NCI-H748 (cell line): Measurements from ENCODE around the gene SLC4A1AP.

Source experiments
- DNase-seq: peaks from one replicate; lab custom pipeline; 2025; ENCODE audit not compliant: unreplicated experiment; lab: John Stamatoyannopoulos, UW

The SLC4A1AP gene

DNA sequence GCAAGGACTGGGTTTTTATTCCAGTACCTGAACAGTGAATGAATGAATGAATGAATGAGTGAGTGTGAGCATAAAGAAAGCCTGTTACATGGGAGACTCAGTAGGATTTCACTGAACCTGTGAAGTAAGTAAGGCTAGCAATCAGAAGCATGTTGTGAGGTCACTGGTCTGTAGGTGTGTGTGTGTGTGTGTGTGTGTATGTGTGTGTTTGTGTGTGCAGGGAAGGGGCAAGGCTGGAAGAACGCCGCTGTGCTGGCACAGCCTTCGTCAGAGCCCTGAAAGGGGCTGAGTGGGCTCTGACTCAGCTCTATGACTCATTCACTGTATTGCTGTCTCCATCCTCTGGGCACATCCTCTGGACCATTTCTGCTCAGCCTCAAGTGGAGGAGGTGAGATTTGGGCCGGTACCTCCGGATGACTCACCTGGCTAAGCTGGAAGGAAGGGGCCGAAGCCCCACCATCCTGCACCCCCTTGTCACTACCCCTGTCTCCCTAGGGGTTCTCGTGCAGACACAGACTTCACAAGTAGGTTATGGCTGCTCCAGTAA, 56.4 kb downstream of the SLC4A1AP start:
- no peak for DNase-seq

DNA sequence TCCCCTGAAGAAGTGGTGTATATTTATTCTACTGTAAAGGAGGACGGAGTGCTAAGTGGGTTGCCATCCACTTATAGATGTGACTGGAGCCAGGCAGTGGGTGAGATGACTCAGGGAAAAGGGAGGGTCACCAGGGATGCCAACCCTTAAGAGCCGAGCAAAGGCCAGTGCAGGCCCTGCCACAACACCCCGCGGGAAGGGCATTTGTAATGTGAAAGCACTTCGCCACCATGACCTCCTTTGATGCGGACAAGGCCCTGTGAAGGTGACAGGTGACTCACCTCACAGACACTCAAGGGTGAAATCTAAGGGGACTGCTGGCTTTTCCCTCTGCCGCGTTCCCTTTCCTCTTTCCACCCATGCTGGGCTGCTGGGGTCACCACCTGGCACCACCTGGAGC, 57.6 kb downstream of the SLC4A1AP start:
- no peak for DNase-seq

DNA sequence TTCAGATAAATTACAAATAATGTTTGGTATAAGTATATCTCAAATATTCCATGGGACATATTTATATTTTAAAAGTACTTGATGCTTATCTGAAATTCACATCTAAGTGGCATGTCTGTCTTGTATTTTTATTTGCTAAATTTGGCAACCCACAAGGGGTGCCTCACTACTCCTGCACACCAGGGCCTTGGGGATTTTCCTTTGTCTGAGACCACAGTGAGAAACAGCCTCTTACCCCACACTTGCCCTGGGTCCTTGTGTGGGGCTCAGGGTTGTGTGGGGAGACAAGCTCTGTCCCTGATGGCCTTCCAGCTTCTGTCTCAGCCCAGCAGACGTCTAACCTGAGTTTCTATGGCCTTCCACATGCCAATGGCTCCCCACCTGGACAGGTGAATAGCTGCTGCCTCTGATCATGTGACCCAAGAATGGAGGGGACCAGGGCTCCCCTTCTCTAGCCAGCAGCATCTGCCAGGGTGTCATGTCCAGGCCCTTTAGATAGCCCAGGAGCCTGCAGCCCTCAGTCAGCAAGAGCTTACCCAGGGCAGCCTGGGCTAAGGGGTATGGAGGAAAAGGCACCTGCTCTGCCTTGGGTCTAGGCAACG, 58.3 kb downstream of the SLC4A1AP start:
- no peak for DNase-seq

DNA sequence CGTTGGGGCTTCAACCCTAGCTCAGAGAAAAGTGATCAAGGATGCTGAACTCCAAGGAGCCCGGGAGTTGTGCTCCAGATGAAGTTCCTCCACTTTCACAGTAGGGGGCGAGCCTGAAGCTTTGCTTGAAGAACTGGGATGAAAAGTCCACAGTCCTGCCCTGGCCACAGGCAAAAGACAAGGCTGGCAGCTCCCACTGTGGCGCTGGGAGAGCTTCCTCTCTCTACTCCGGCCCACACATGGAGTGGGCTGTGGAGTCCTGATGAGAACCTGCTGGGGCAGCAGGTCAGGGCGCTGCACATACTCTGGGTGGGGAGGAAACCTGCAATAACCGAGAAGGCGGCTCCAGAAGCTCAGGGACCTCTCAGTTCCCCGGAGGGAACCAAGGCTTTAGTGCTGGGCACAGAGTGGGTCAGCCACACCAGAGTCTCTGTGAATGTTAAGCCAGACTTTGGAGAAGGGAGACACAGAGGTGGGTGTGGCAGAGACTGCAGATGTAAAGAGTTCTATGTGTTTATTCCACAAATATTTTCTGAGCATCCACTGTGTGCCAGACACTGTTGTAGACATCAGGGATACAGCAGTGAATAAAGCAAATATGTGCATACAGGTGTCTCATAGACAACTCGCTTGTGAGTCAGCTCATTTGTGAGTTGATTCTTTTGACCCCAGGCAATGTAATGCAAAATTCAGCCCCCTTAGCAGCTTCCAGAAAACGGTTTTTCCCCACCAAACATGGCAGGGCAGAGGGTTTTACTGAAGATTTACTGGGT, 59.9 kb downstream of the SLC4A1AP start:
- DNase-seq, result peak; percentile 60

DNA sequence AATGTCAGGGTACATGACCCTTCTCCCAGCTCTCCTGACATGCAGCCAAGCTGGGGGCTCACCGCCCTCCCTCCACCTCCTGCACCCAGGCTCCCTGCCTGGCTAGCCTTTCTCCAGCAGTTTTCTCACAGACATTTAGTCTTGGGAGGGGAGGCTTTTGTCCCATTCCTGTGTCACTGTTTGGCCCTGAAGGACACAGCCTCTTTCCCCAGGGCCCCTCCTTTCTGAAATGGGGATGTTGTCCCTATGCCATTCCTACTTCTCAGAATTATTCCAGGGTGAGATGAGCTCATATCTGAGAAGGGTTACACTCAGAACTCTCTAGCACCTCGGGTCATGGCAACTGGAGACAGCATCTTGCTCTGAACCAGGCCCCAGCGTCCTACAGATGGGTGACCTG, 60.5 kb downstream of the SLC4A1AP start:
- no peak for DNase-seq

DNA sequence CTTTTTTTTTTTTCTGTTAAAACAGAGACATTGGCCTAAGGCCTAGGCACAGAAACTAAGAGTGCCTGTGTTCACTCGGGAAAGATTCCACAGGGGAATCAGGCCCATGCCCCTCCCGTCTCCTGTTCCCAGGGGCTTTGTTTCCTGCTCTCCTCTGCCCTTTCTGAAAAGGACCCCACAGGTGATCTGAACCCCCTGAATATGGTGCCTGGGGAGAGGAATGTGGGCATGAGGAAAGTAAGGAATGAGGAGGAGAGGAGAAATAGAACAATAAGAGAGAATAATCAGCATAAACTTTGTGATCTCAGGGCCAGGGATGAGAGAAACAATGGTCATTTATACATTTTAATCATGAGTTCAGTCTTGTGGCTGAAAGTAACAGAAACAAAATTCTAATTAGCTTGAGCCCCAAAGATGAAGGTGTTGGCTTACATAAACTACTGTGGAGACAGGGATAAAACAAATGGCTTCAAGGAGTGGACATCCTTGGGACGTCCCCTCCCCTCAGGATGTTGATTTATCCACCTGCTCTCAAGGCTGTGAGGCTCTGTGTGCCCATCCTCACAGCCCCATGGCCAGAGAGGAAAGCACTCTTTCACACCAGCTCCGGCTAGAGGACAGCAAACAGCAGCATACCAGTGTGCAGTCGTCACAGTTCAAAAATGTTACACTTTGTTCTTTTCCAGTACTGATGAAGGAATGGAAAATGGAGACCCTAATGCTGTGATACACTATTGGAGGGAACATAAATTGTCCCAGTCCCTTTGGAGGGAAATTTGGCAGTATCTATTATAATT, 61.4 kb downstream of the SLC4A1AP start:
- DNase-seq, result no peak

DNA sequence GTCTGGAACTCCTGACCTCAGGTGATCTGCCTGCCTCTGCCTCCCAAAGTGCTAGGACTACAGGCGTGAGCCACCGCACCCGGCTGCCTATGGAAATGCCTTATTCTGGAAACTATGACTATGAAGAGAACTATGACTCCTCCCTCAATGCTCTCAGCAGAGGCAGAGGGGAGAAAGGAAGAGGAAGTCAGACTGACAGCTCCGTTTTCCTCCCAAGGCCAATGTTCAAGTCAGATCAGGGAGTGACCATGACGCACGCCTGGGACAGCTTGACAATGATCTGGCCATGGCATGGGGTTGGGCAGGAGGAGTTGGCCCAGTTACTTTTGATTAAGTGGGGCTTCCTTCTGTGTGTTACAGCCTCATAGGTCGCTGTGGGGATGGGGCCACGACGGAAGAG, 63.6 kb downstream of the SLC4A1AP start:
- DNase-seq, result no peak

DNA sequence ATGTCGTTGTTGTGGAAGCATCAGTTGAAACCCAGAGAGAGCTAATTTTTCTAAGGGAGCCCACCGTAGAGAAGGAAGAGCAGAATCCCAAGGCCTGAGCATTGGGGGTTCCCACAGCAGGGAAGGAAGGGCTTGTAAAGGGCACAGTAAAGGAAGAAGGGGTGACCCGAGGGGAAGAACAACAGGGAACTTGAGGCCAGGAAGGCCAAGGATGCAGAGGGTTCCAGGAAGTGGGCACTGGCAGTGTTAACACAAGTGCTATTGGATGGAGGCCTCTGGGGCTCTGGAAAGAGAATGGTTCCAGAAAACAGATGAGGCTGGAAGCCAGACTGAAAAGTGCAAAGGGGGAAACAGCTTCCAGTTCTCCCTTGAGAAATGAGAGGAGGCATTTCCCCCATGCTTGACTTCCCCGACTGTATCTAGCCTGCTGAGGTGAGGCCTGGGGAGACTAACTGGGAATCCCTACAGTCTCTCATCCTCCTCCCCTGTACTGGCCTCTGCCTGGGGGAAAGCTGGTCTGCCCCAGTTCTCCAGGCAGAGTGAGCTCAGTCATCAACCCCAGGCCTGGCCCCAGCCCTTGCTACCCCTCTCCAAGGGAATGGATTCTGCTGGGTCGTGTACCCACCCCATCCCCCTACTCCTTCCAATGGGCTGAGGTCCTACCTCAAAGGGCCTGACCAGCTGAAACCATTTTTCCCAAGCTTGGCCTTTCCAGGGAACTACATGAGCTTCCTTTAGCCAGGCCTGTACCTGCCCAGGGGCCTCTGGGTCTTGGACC, 64.6 kb downstream of the SLC4A1AP start:
- DNase-seq, result no peak

DNA sequence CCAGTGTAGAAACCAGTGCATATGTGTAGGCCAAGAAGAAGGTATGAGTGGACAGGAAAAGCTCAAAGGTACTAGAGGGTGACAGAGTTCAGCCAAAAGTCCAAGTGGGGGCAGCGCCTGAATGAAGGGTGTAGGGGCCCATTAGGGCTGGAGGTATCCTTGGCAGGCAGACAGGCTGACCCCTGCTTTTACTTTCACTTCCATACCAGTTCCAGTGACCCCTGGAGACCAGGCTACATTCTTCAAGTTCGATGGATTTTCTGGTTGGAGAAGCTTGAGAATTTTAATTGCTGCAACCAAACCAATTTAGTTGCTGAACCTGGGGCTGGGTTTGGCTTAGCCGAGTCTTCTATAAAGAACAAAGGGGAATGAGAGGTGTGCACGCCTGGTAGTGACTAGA, 65.5 kb downstream of the SLC4A1AP start:
- DNase-seq, result no peak

DNA sequence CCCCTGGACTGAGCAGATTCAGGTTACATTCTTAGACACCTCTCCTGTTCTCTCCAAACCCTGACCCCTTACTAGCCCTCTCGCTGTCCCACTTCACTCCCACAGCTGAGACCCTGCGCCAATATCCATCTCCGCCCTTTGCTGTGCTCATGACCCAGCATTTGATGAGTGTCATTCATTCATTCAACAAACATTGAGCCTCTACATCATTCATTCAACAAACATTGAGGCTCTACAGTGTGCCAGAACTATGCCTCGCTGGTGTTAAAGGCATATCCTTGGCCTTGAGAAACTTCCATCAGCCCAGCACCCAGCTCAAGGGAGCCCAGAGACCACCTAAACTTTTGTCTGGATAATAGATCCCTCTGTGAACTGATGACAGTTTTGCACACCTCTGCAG, 65.9 kb downstream of the SLC4A1AP start:
- no peak for DNase-seq

DNA sequence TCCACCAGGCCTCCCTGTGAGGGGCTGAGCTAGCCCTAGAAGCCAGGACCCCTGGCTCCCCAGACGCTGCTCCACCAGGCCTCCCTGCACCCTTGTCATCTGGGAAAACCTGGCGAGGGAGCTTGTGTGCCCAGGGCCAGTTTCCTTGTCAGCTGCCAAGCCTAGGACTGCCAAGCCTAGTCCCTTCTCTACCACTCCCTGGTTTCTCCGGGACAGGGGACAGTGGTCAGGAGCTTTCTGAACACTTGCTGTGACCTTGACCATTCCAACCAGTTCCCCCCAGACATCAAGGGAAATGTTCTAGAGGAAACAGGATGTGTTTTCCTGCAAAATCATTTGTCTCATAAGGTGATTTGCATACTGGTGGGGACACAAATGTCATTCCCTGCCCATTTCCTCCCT, 66.6 kb downstream of the SLC4A1AP start:
- DNase-seq, result no peak

DNA sequence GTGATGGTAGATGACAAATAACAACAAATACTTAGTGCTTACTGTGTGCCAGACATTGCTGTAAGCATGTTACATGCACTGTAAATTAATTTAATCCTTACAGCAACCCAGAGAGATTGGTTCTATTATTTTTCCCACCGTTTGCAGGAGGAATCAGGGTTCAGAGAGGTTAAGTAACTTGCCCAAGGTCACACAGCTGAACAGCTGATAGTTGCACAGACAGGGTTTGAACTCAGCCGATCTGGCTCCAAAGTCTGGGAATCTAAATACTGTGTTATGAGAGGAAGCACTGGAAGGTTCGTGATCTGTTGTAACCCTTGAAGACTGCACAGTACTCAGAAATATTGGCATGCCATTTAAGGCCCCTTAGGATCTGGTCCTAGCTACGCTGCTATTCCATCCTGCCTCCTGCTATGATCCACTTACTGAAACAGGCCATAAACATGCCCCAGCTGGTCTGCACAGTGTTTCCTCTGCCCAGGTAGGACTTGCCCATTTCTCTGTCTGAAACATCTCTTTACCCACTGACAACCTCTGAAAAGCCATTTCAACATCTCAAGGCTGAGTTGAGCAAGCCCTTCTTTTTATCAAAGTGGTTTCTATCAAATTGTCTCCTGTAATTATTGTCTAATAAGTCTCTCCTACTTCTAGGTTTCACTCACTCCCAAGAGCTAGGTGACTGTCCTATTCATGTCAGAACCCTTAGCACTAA, 67.4 kb downstream of the SLC4A1AP start:
- DNase-seq, result no peak

DNA sequence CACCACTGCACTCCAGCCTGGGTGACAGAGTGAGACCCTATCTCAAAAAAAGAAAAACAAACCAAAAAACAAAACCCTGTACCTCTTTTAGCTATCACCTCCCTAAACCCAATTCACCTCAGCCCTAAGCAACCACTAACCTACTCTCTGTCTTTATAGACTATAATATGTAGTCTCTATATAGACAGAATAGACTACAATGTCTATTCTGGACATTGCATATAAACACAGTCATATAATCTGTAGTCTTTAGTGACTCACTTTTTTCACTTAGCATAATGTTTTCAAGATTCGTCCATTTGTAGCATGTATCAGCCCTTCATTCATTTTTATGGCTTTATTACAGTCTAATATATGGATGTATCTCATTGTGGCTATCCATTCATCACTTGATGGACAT, 70.6 kb downstream of the SLC4A1AP start:
- no peak for DNase-seq

DNA sequence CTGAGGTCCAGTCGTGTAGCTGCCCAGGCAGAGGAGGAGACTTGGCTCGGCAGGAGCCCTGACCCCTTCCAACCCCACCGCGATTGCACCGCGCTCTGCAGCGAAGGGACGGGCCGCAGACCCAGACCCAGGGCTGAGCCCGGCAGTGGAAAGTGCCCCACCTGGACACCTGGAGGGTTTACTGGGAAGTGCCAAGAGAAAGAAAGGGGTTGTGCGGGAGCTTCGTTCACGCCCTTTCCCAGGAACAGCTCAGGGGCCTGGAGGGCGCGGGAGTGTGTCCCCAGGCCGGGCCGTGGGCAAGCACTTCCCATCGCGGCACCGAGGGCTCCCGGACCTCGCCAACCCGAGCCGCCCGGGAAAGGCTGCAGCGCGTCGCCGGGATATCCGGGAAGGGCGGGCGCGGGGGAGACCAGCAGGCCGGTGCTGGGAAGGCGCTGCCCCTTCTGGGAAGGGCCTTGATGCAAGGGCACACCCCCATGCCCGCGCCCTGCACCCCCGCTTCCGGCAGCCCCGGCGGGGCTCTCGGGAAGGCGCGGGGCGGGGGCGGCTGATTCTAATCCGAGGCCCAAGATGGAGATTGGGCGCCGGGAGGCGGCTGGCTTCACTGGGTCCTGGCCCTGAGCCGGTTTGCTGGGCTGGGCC, 71.7 kb downstream of the SLC4A1AP start:
- DNase-seq, result peak; percentile 66

DNA sequence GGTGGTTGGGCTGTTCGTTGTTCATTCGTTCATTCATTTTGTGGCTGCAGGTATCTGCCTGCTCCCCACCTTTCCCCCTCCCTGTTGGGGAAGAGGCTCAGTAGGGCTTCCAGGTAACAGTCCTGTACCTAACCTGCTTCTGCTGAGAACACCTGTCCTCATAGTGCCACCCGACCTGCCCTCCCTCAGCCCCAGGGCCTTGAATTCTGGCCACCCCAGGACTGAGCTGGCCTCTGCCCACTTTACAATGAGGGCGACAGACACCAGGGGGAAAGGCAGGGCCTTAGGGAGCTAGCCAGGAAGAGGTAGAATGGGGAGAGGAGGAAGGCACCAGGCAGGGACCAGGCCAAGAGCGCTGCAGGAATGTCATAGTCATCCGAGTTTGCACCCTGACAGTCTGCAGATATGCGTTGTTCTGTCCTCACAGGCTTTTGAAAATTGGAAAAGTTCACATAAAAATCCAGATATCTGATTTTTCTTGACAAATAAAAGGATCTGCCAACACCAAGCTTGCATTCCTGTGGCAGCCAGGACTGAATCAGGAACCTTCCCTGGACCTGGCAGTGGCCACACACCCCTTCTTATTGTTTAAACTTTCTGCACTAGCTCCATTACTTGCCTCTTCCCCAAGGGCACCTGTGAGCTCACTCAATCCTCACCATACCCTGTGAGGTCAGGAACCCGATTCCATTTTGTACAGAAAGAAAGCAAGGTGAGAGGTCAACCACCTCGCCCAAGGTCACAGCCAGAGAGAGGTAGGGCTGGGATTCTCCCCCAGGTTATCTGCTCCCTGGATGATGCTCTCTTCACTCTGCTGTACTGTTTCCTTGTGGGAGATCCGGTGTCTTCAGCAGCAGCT, 72.6 kb downstream of the SLC4A1AP start:
- DNase-seq, result no peak

DNA sequence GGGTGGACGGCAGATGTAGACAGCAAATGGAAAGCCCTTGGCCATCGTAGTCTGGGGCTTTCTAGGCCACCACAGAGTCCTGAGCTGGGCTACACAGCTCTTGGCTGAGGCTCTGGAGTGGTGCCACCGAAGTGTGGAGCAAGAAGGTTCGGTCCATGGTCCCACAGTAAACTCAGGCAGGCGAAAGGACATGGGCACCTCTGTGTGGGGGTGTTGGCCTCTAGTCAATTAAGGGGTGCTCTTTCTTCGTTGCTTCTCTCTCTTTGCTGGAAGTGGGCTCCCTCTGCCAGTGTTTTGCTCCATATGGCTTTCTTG, 73.2 kb downstream of the SLC4A1AP start:
- DNase-seq, result no peak

DNA sequence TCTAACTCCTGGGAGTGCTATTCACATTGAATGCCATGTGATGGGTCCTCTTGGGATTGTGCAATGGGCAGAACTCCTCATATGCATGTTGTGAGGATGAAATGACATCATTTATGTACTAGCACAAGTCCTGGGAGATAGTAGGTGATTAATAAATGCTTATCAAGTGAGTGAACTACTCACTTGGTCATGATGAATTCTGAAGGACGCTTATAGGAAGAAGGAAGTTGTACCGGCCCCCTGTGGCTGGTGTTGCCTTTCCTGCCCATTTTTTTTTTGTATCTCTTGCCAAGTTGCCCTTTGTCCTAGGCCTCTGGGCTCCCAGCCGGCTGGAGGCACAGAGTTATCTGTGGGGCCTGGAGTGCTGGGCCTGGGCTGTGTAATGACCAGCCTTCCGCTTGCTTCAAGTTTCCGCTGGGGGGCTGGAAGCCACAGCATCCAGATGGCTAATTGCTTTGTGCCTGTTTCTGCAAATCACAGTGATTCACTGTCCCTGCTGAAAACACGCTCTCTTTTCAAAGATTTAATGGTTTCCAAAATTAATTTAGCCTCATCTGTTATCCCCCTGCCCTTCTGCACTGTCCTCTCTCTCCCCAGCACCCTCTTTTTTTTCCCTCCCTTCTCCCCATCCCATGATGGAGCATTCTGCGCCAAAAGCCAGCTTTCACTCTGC, 74.1 kb downstream of the SLC4A1AP start:
- no peak for DNase-seq

DNA sequence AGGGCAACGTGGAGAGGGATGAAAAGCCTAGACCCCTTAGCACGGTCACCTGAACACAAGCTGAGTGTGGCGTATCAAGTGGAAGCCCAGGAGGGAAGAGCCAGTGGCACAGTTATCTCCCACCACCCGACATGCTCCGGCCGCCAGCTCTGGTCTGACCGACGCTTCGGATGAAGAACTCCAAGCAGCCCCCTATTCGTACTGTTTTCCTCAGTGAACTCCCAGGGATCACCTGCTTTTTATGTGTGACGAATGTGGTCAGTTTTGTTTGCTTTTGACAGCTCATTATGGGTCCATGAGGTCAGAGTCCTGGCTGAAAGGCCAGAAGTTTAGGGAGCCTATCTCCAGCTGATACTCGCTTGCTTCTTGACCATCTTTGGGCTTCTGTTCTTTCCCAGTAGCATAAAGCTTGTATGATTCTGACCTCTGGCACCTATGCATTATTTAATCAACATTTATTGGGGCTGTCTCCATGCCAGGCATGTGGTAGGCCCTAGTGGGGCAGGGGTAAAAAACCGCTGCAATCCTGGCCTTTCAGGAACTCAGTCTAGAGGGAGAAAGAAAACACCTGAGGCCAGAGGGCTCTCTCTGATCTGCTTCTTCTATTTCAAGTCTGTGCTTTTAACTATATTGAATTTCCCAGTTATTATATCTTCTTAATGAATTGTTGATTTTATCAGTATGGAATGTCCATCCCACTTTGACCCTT, 74.8 kb downstream of the SLC4A1AP start:
- no peak for DNase-seq
